Esophagus mucosa (tissue), 1 donor: ENCODE measurements around the gene PRKAG2. TPM values are rescaled to one million over a fixed set of nuclear protein-coding genes. Genes with fewer than 3 reads are reported as not detected.
"Not testable (repeated sequence)": the region's sequence is repeated elsewhere in the genome, so short reads cannot be mapped to it uniquely, and the experiment has no call there.

Experiments used
- ATAC-seq: fragments of 200-7000 bp; cut with Tn5 transposase; one replicate; pipeline ENCODE4 v1.9.1; 2020
- total RNA-seq: library from RNA; stranded (reverse); gene quantifications from one replicate; pipeline ENCODE4 v1.2.4, GENCODE V29; 2023
- donor health status: DM: yes; HTN: yes; CAD: no.

Gene PRKAG2
- total RNA-seq, 1 donor from 2014 or later, result 9.5 TPM

- no peak for ATAC-seq
Observed at GRCh38 chr7:151761957-151762356, 115.0 kb downstream of the PRKAG2 start.

GRCh38 chr7:151761231-151761630 is 115.7 kb downstream of the PRKAG2 start:
- peak; percentile 84 for ATAC-seq

GRCh38 chr7:151759591-151760042 is 117.3 kb downstream of the PRKAG2 start:
- ATAC-seq, result peak; percentile 67

- ATAC-seq, result no peak
Observed at GRCh38 chr7:151758622-151759540, 118.0 kb downstream of the PRKAG2 start.

GRCh38 chr7:151757274-151757673 is 119.6 kb downstream of the PRKAG2 start:
- no peak for ATAC-seq

DNA sequence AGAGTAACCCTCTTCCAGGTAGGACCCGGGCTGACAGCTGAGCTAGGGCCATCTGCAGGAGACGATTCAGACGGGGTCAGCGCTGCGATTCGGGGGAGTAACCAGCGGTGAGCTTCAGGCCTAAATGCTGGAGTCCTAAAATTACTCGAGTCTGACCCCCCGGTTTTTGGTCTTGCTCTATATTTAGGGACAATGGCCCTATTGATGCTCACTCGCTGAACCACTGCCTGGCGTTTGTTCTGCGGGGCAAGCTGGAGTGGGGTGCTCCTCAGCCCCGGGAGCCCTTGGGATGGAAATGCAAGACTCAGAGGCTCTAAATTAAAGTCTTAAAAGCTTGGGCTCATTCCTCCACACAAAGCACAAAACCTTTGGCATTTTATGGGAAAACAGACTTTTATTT is 120.0 kb downstream of the PRKAG2 start:
- ATAC-seq, result no peak

- ATAC-seq, result peak; percentile 21
Observed at GRCh38 chr7:151756076-151756731, 120.7 kb downstream of the PRKAG2 start.

DNA sequence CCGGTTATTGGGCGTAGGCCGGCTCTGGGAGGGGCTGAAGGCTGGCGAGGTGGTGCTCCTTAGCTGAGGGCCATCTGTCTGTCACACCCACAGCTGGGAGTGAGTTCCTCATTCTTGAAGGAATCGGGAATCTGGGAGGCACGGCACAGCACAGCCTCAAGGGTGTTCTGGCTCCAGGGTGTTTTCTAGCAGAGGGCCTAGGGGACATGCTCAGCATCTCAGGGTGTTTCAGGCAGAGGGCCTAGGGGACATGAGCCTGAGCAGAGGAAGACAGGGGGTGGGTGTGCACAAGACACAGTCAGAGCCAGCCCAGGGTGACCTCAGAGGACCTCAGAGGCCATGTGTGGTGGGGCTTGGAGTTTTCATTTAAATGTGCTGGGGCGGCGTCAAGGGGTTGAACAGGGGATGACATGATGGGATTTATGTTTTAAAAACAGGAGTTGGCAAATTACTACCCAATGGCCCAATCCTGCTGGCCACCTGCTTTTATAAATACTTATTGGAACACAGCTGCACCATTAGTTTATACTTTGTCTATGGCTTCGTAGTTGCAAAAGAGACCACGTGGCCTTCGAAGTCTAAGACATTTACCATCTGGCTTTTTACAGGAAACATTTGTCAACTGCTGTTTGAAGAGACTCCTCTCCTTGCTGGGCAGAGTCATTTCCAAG is 121.6 kb downstream of the PRKAG2 start:
- ATAC-seq, result no peak

DNA sequence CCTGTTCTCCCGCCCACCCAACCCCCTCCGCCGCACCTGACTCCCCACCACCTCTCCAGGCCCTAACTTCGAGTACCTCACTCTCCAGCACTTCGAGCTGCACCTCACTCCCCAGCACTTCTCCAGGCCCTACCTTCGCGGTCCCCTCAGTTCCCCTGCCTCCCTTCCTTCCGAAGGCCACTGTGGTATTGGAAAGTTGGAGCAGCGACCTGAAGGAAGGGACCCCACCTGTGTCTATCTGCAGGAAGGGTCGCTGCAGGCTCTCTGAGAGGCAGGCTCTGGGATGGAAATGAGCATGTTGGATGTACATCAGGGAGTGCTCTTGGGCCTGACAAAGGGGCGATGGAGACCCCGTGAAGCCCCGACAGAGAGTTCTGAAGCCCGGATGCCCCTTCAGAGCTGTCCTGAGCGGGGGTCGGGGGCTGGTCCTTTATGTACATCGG is 122.2 kb downstream of the PRKAG2 start:
- ATAC-seq, result no peak

GRCh38 chr7:151754142-151754590 is 122.7 kb downstream of the PRKAG2 start:
- peak; percentile 92 for ATAC-seq

- ATAC-seq, result no peak
Observed at GRCh38 chr7:151752816-151753595, 123.9 kb downstream of the PRKAG2 start.

GRCh38 chr7:151752037-151752436 is 124.9 kb downstream of the PRKAG2 start:
- ATAC-seq, result no peak

GRCh38 chr7:151748733-151749132 is 128.2 kb downstream of the PRKAG2 start:
- no peak for ATAC-seq

DNA sequence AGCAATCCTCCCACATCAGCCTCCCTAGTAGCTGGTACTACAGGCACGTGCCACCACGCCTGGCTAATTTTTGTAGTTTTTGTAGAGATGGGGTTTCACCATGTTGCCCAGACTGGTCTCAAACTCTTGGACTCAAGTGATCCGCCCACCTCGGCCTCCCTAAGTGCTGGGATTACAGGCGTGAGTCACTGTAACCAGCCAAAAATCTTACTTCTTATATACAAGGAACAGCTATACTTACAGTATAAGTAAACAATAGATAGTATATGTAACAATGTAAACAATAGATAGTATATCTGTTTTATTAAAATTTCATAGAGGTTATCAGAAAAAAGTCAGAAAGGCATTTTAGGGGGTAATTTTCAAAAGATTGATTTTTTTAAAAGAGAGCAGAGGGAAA is 128.9 kb downstream of the PRKAG2 start:
- not testable (repeated sequence) for ATAC-seq

- ATAC-seq, result no peak
Observed at GRCh38 chr7:151745706-151746105, 131.2 kb downstream of the PRKAG2 start.

DNA sequence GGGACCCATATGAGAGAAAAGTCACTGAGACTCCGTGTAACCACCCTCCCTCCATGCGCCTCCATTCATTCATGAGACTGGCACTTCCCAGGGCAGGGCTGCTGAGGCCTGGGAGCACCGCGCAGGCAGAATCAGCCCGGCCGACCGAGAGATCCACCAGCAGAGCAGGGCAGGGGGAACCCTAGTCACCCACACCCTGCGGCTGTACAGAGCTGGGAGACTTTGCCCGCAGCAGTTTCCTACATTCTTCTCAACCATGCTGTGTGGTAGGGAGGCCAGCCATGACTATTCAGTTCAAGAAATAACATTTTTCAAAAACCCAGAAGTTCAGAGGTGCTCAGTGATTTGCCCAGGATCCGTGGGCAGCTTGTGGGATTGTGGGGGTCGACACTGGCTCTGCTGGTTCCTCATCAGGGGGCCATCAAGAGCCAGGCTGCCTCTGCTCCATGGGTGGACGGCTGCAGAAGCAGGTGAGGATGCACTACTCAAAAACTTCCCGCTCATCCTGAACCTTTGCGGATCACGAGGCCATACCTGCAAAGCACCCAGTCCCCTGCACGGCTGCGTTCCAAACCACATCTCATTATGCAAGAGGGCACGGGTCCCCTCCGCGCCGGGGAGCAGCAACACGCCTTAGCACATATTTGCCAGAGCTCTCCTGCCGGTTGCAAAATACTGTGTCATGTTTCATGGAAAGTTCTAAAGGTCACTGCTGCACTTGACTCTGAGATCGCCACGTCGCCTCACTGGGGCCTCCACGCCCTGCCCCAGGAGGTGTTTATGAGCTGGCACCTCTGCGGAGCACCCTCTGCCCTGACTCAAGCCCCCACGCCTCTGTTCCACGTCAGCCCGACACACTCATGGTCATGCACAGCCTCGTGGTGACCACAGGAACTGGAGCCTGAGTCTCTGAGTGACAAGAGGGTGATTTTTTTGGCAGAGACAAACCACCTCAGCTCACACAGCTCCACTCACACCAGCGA is 132.0 kb downstream of the PRKAG2 start:
- ATAC-seq, result peak; percentile 87

GRCh38 chr7:151744051-151744580 is 132.8 kb downstream of the PRKAG2 start:
- no peak for ATAC-seq

DNA sequence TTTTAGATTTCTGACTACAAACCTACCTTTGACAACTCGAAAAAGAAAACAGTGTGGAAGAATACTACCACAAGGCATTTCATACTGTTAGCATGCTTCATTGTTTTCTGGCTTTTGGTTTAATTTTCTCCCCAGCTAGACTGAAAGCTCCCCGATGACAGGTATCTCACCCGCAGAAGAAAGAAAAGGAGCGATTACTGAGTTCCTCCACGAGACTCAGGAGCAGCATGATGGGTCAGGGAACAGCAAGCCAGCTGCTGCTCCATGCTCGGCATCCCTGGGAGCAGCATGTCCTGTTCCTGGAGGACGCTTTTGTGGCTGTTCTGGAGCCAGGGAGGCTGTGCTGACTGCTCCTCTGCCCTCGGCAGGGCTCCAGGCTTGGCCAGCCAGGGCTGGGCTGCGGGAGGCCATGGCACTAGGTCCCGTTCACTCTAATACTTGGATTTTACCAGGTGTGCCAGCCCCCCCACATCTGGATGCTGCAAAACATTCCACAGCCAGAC is 133.4 kb downstream of the PRKAG2 start:
- ATAC-seq, result no peak

DNA sequence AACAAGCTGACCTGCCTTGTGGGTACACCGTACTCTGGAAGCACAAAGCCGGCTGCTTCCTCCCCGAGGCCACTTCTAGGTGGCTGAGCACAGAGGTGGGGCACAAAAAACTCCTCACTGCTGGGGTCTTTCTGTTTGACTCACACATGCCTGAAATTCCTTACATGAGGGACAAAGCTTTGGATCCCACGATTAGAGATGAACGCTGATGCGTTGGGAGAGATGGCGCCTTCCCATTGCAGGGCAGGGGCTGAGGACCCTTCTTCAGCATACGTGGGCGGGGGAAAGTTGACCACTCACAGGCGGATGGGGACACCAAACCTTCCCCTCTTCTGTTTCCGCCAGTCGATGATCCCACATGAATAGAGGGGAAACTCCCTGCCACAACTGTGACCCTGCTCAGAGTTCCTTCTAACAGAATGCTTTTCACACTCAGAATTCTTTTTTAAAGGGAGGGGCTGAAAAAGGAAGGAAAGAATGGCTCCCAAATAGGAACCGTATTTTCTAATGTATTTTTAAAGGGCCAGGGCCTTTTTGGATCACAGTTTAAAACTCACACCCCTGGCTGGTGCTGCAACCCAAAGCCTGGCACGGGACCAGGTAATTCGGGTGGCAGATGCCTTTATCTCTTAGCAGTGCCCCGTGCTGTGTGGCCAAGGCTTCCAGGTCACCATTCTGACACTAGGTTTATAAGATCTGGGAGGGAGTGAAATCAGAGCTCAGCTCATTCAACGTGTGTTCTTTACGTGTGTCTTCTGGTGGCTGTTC is 134.0 kb downstream of the PRKAG2 start:
- ATAC-seq, result no peak

DNA sequence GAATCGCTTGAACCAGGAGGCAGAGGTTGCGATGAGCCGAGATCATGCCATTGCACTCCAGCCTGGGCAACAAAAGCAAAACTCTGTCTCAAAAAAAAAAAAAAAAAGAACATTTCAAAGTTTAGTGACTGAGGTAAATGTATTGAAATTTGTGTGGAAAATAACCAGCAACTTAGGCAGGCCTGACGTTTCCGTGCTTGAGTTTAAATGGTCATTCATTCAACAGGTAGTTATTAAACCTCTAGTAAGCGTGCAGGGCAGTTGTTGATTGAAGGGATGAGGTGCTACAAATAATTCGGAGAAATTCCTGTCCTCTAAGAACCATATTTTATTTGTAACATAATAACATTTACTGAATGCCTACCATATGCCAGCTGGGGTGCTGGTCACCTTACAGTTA is 135.3 kb downstream of the PRKAG2 start:
- ATAC-seq, result no peak
